ENCODE measurements around the gene CCDC158. TPM values are rescaled to one million over a fixed set of nuclear protein-coding genes. Genes with fewer than 3 reads are reported as not detected.

Gene CCDC158
- total and polyA plus RNA-seq, 2 experiments from 2014 or later, result 0.21 to 0.27 TPM

DNA sequence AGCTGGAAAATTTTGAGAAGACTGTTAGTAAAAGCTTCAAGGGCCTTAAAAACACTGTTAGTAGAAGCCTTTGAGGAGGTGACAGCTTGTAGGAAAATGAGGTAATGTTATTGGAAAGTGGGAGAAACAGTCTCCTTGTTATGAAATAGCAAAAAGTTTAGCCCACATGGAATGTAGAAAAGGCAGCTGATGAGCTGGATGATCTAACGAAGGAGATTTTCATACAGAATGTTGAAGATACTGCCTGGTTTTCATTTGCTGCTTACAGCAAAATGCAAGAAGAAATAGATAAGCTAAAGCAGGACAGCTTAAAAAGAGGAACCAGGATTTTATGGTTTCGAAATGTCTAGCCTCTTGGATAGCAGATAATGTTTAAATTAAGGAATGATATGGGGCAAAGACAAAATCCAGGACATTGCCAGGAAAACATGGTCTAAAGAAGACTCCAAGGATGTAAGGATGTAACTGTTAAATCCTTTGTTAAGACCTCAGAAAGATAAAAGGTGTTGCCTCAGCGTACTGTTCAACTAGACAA, 124.6 kb downstream of the CCDC158 start:
- no peaks in the 10 kb centered on the region for H4K20me1 ChIP-seq (replicated peaks; ENCODE audit: insufficient read depth)
- H3K4me1 Mint-ChIP-seq, result no peaks in the 10 kb centered on the region
- 0 out of 3 replicates have a peak, but pooled peaks cover 4% of the 10 kb centered on the region for H3K36me3 Mint-ChIP-seq (ENCODE audit: low read depth)
- H3K27me3 ChIP-seq (ENCODE audit: insufficient read depth), result 0 out of 2 replicates have a peak, but pooled peaks cover 2% of the 10 kb centered on the region
- no peak overlapping the region for H3K4me3 Mint-ChIP-seq
- H3K27ac ChIP-seq (ENCODE audit: low read depth), result no peak overlapping the region
- no peaks in the 10 kb centered on the region for H3K36me3 ChIP-seq (ENCODE audit: insufficient read depth)
- no peak overlapping the region for H3K4me2 ChIP-seq
- H3K4me3 ChIP-seq, result no peak overlapping the region
- no peak for ATAC-seq
- H3K27me3 Mint-ChIP-seq (ENCODE audit: insufficient read depth, low read depth, poor library complexity), result no peaks in the 10 kb centered on the region
- TF ChIP-seq, protein P1, sequence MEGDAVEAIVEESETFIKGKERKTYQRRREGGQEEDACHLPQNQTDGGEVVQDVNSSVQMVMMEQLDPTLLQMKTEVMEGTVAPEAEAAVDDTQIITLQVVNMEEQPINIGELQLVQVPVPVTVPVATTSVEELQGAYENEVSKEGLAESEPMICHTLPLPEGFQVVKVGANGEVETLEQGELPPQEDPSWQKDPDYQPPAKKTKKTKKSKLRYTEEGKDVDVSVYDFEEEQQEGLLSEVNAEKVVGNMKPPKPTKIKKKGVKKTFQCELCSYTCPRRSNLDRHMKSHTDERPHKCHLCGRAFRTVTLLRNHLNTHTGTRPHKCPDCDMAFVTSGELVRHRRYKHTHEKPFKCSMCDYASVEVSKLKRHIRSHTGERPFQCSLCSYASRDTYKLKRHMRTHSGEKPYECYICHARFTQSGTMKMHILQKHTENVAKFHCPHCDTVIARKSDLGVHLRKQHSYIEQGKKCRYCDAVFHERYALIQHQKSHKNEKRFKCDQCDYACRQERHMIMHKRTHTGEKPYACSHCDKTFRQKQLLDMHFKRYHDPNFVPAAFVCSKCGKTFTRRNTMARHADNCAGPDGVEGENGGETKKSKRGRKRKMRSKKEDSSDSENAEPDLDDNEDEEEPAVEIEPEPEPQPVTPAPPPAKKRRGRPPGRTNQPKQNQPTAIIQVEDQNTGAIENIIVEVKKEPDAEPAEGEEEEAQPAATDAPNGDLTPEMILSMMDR (conservative IDR thresholded peaks at IDR 0.05; ENCODE audit: low read depth in 2 of 2), result no peak
- TF ChIP-seq EZH2phosphoT487 (IDR thresholded peaks at IDR 0.05; ENCODE audit: unreplicated experiment), result no peak
- TF ChIP-seq ETS1 (IDR thresholded peaks at IDR 0.05), result no peak
- TF ChIP-seq ZNF114 (CRISPR knock-in tag; IDR thresholded peaks at IDR 0.05), result no peak
- TF ChIP-seq, protein P2, sequence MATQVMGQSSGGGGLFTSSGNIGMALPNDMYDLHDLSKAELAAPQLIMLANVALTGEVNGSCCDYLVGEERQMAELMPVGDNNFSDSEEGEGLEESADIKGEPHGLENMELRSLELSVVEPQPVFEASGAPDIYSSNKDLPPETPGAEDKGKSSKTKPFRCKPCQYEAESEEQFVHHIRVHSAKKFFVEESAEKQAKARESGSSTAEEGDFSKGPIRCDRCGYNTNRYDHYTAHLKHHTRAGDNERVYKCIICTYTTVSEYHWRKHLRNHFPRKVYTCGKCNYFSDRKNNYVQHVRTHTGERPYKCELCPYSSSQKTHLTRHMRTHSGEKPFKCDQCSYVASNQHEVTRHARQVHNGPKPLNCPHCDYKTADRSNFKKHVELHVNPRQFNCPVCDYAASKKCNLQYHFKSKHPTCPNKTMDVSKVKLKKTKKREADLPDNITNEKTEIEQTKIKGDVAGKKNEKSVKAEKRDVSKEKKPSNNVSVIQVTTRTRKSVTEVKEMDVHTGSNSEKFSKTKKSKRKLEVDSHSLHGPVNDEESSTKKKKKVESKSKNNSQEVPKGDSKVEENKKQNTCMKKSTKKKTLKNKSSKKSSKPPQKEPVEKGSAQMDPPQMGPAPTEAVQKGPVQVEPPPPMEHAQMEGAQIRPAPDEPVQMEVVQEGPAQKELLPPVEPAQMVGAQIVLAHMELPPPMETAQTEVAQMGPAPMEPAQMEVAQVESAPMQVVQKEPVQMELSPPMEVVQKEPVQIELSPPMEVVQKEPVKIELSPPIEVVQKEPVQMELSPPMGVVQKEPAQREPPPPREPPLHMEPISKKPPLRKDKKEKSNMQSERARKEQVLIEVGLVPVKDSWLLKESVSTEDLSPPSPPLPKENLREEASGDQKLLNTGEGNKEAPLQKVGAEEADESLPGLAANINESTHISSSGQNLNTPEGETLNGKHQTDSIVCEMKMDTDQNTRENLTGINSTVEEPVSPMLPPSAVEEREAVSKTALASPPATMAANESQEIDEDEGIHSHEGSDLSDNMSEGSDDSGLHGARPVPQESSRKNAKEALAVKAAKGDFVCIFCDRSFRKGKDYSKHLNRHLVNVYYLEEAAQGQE (IDR thresholded peaks at IDR 0.05; ENCODE audit: unreplicated experiment), result no peak
- TF ChIP-seq JUNB (IDR thresholded peaks at IDR 0.05; ENCODE audit: unreplicated experiment), result no peak
- no peak for TF ChIP-seq ZNF331 (CRISPR knock-in tag; IDR thresholded peaks at IDR 0.05; ENCODE audit: low read depth)
- no peak for TF ChIP-seq EZH2 (IDR thresholded peaks at IDR 0.05; ENCODE audit: low read depth, unreplicated experiment)
- no peak for TF ChIP-seq CREB1 (CRISPR knock-in tag; IDR thresholded peaks at IDR 0.05; ENCODE audit: low read depth)
- TF ChIP-seq POLR2AphosphoS5 (IDR thresholded peaks at IDR 0.05; ENCODE audit: low read depth), result no peak
- TF ChIP-seq ZNF462 (CRISPR knock-in tag; IDR thresholded peaks at IDR 0.05), result no peak
- TF ChIP-seq NANOG (IDR thresholded peaks at IDR 0.05; ENCODE audit: borderline replicate concordance), result no peak
- no peak for TF ChIP-seq STAT1 (IDR thresholded peaks at IDR 0.05; ENCODE audit: unreplicated experiment)
- H2AFZ ChIP-seq, result no peak overlapping the region
- no peaks in the 10 kb centered on the region for H3K79me2 ChIP-seq (replicated peaks; ENCODE audit: insufficient read depth)
- H3K27ac Mint-ChIP-seq, result no peak overlapping the region
- no peak for DNase-seq (ENCODE audit: low spot score)
- no peaks in the 10 kb centered on the region for H3K4me1 ChIP-seq (ENCODE audit: insufficient read depth)
- peaks cover 4% of the 10 kb centered on the region; the same call in 1 of the 2 replicates for H3K9me2 ChIP-seq (ENCODE audit: insufficient read depth)
- no peaks in the 10 kb centered on the region for H3F3A ChIP-seq (replicated peaks; ENCODE audit: low read depth)
- H3K9me3 Mint-ChIP-seq, result peaks cover 20% of the 10 kb centered on the region
